Upper lobe of left lung (tissue), 4 donors: ENCODE data around the gene EML4.

Experiments
- POLR2A ChIP-seq, 4 donors: fragments of 450-650 bp; IDR thresholded peaks; one replicate each; pipeline ENCODE4 v1.5.1; 2016 to 2017; ENCODE audit warnings: antibody characterized with exemption in 4 of 4, mild to moderate bottlenecking in 2 of 4
- TF ChIP-seq, protein P1 (sequence below), 6 experiments: fragments of 450-650 bp in 4 of 6; fragments of 200-600 bp in 2 of 6; sonication (generic) in 2 of 6; IDR thresholded peaks; one replicate each; pipeline ENCODE4 v1.5.1; 2016 to 2019; ENCODE audit warnings: antibody characterized with exemption in 6 of 6

DNA sequence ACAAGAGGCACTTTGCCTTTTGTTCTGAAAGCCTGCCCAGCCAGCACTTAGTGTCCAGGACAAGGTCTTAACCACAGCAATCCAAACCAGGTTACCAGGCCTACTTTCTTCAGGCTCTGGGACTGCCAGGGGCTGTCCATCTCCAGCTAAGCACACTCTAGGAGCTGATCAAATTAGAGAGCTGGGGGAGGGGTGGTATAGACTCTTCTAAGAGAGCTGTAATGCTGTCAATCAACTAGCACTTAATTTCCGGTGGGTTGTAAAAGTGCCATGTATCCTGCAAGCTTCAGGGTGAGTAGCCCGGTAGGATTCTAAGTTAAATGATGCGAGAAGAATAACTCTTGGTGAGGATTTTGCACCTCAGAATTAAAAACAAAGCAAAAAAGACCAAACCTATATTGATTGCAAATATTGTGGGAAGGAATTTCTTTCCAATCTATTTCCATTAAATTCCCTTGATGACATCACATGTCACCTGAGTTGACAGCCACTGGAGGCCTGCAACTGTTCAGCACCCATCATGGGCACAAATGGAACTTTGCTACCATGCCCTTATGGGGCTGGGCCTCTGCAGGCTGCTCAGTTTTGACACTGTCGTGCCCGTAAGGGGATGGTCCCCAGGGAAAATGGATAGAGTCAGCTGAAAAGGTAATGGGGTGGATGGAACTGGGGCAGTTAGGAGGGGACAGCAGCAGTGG, 200.5 kb downstream of the EML4 start:
- TF ChIP-seq, protein P1, sequence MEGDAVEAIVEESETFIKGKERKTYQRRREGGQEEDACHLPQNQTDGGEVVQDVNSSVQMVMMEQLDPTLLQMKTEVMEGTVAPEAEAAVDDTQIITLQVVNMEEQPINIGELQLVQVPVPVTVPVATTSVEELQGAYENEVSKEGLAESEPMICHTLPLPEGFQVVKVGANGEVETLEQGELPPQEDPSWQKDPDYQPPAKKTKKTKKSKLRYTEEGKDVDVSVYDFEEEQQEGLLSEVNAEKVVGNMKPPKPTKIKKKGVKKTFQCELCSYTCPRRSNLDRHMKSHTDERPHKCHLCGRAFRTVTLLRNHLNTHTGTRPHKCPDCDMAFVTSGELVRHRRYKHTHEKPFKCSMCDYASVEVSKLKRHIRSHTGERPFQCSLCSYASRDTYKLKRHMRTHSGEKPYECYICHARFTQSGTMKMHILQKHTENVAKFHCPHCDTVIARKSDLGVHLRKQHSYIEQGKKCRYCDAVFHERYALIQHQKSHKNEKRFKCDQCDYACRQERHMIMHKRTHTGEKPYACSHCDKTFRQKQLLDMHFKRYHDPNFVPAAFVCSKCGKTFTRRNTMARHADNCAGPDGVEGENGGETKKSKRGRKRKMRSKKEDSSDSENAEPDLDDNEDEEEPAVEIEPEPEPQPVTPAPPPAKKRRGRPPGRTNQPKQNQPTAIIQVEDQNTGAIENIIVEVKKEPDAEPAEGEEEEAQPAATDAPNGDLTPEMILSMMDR (IDR thresholded peaks at IDR 0.05): no peak
- no peak for TF ChIP-seq POLR2A (IDR thresholded peaks at IDR 0.05)
